KBM-7 (cell line): ENCODE measurements around the gene NR2C1.
"Not testable (repeated sequence)": the region's sequence is repeated elsewhere in the genome, so short reads cannot be mapped to it uniquely, and the experiment has no call there.

Experiments
- DNase-seq: peaks from one replicate; pipeline ENCODE4 v3.0.0-alpha.2; 2015
- in situ Hi-C: fragments of 300-500 bp; cut with MboI; formaldehyde crosslinking; loops from 2 replicates; pipeline ENCODE4 v1.14.3; 2020; ENCODE audit warnings: low sequenced_read_pairs, low pct_unique_long_range_greater_than_20kb, mixed read lengths

Gene NR2C1

GRCh38 chr12:95095866-95096265, 22.4 kb upstream of the NR2C1 start:
- DNase-seq = peak; percentile 16
- in situ Hi-C loops = not testable (repeated sequence)

DNA sequence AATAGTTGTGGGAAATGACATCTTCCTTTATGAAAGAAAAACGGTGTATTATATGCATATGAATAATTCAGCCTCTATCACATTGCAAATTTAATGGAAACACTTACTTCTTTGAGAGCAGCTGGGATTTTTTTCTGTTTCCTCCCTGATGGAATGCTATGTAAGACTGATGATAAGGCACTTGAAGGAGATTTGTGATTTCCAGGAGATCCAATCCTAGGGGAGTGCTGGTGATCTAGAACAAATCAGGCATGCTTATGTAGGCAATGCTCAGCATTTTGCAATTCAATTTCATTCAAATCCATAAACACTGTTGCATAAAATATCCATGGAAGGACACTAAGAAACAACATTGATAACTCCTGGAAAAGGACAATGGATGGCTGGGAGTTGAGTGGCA, 16.0 kb upstream of the NR2C1 start:
- DNase-seq = no peak
- in situ Hi-C loops = no loop called here

- no peak for DNase-seq
- in situ Hi-C loops = no loop called here
Observed at GRCh38 chr12:95088379-95088778, 15.0 kb upstream of the NR2C1 start.

DNA sequence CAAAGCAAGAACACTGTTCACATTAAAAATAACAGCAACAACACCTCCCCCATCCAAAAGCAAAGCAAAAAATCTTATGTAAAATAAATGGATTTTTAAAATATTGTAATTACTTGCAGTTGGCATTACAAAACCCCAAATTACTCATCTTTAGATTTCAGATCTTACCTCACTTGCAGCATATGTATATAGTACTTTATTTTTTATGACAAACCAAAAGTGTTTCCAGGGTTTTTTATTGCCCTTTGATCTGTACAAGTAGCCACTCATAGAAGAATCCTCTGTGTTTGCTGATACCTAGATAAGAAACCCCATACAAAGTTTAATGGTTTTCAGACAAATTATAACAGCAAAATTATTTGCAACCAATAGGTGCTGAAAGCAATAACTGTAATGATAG, 12.2 kb upstream of the NR2C1 start:
- DNase-seq = no peak
- in situ Hi-C loops = no loop called here

- in situ Hi-C loops = no loop called here
- DNase-seq = no peak
Observed at GRCh38 chr12:95083938-95084337, 10.5 kb upstream of the NR2C1 start.

GRCh38 chr12:95083471-95083870, 10.1 kb upstream of the NR2C1 start:
- in situ Hi-C loops = no loop called here
- DNase-seq = no peak

GRCh38 chr12:95077341-95077740, 3.9 kb upstream of the NR2C1 start:
- in situ Hi-C loops = no loop called here
- DNase-seq = no peak

- in situ Hi-C loops = no loop called here
- DNase-seq = no peak
Observed at GRCh38 chr12:95074766-95075165, 1.3 kb upstream of the NR2C1 start.

DNA sequence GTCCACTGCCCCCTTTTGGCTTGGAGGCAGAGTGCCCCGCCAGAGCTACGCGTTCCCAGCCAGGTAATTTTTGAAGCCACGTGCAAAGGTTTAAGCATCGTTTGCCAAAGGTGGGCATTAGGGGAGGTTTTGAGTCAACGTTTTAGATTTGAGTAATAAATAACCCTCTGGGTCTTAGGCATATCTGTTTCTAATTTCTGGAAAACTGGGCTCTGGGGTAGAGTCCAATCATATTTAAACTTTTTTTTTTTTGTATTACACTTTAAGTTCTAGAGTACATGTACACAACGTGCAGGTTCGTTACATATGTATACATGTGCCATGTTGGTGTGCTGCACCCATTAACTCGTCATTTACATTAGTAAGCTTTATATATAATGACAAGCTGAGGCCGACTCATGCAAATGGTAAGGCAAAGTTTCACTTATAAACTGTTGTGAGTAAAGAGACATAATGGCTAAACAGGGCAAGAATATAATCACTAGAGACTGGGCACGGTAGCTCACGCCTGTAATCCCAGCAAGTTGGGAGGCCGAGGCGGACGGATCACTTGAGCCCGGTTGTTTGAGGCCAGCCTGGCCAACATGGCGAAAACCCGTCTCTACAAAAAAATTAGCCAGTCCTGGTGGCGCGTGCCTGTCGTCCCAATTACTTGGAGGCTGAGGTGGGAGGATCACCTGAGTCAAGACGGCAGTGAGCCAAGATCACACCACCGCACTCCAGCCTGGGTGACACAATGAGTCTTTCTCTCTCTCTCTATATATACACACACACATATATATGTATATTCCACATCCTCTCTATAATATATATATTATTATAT, 491 bp upstream of the NR2C1 start:
- in situ Hi-C loops = no loop called here
- DNase-seq = no peak

DNA sequence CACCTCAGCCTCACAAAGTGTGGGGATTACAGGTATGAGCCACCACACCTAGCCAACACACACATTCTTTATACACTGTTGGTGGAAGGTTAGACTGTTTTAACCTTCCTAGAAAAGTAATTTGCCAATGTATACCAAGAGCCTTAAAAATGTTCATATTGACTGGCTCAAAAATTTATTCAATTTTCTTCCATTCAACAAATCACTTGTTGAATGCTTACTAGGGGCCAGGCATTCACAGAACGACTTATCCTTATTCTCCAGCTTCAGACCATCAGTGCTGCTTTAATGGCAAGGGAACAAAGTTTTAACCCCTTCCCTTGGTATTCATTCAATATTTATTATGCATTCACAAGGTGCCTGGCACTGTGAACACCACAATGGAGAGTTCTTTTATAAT, 3.0 kb downstream of the NR2C1 start:
- in situ Hi-C loops = no loop called here
- no peak for DNase-seq

DNA sequence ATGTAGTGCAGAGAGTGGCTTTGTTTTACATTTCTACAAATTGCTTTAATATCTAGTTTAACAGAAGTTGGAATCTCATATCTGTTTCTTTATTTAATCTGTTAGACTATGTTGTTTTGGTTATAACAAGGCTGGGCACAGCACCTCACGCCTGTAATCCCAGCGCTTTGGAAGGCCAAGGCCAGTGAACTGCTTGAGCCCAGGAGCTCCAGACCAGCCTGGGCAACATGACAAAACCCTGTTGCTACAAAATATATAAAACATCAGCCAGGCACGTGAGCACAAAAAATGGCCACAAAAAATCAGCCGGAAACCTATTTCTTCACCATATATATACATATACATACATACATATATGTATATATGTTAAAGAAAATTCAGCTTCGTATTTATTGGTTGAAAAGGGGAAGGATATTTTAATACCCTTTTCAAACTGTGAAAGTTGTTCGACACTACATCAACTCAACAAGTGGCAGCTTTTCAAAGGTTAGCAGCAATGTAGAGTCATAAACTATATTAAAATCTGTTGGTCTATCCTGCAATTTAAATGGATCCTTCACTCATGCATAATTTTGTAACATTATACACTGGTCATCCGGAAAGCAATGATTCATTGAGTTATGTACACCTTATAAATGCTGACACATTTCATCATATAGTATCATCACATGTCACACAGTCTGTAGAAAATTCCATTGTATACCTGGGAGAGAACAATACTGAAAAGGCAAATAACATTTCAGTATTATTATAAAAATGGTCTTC, 7.1 kb downstream of the NR2C1 start:
- in situ Hi-C loops = no loop called here
- DNase-seq = no peak

DNA sequence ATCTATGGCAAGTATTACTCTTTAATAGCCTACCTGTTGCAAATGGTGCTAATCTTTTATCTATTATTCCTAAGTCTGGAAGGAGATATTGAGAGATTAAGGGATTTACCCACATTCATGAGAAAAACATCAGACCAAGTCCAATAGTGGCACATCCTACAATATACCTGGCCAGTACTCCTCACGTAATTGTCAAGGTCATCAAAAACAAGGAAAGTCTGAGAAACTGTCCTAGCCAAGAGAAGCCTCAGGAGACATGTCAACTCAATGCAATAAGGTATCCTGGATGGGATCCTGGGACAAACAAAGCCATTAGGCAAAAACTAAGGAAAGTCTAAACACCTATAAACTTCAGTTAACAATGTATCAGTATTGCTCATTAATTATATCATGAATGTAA, 12.5 kb downstream of the NR2C1 start:
- in situ Hi-C loops = no loop called here
- no peak for DNase-seq

- in situ Hi-C loops = no loop called here
- DNase-seq = no peak
Observed at GRCh38 chr12:95059984-95060383, 13.4 kb downstream of the NR2C1 start.

- in situ Hi-C loops = no loop called here
Observed at GRCh38 chr12:95057424-95057823, 16.0 kb downstream of the NR2C1 start.

DNA sequence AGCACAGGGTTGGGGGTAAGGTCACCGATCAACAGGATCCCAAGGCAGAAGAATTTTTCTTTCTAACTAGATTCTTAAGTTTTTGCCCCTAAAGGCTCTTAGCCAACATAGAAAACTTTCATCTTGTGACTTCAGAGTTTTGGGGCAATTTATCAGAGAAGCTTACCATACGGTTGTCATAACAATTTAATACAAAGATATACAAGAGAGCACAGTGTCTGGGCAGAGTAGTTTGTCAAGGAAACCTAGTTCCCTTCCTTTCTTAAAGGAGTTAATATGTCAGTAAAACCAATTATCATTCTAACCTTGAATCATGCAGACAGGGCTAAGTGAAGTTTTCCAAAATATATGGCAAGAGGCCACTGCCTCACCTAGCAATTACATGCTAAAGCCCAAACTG, 18.4 kb downstream of the NR2C1 start:
- in situ Hi-C loops = no loop called here
- no peak for DNase-seq

More at GRCh38 chr12:95057424-95057823, 16.0 kb downstream of the NR2C1 start:
- DNase-seq = no peak

DNA sequence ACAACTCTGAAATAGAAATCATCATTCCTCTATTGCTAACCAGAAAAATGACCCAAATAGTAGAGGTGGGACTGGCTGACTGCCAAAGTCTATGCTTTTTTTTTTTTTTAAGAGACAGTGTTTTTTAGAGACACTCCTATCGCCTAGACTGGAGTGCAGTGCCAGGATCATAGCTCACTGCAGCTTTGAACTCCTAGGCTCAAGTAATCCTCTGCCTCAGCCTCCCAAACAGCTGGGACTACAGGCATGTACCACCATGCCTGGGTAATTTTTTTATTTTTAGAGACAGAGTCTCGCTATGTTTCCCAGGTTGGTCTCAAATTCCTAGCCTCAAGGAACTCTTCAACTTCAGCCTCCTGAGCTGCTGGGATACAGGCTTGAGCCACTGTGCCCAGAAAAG, 19.2 kb downstream of the NR2C1 start:
- no peak for DNase-seq
- in situ Hi-C loops = no loop called here

DNA sequence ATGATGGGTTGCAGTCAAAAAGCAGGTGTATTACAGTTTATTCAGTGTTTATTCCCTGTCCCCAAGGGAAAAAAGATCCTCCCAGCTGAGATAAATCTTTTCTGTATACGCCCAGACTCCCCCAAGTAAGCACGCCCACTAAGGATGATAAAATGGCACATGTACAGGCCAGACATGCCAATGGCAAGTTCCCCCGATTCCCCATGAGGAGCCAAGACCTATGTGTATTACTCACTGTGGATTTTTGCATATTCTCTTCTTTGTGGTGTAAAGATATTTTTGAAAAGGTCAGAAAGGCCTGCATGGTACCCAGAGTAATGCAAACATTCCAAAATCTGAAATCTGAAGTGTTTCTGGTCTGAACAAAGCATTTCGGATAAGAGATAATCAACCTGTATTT, 22.2 kb downstream of the NR2C1 start:
- in situ Hi-C loops = no loop called here
- no peak for DNase-seq

- DNase-seq = no peak
- in situ Hi-C loops = no loop called here
Observed at GRCh38 chr12:95037906-95038305, 35.5 kb downstream of the NR2C1 start.

DNA sequence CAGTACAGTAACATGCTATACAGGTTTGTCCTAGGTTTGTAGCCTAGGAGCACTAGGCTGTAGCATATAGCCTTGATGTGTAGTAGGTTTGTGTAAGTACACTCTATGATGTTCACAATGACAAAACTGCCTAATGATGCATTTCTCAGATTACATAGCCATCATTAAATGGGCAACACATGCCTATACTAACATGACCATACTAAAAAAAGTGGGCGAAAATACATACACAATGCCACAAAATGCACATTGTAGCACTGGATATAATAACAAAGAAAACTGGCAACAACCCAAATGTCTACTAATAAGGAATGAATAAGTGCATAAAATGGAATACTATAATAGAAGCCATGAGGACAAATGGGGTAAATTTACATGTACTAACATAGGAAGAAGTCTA, 38.7 kb downstream of the NR2C1 start:
- DNase-seq = no peak

DNA sequence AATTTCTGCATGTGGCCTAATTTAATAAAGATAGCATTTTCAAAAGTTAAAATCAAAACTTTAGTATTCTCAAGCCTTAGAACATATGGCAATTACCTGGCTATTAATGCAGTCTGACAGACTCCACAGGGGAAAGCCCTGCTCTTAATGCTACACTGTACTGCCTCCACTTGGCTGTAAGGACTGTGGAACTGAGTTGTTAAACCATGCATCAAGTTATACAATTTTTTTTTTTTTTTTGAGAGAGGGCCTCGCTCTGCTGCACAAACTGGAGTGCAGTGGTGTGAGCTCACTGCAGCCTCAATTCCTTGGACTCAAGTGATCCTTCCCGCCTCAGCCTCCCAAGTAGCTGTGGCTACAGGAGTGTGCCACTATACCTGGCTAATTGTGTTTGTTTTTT, 50.9 kb downstream of the NR2C1 start:
- in situ Hi-C loops = no loop called here
- DNase-seq = no peak

More for the DNA sequence above, 38.7 kb downstream of the NR2C1 start:
- in situ Hi-C loops = no loop called here

DNA sequence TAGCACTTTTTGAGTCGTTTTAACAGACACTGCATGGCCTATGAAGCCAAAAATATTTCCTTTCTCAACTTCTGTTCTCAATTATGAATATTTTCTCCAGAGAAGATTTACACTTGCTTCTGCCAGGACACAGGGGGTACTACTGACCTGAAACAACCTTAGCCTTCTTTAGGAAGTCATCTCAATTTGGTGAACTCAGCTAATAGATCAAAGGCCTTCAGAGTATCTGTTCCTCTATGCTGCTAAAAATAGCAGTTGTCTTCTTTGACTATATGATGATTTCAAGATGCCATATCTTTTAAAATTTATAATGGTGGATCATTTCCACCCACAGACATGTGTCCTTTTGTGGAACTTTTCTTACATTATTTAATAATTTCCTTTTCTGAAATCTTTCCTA, 55.9 kb downstream of the NR2C1 start:
- DNase-seq = no peak
- in situ Hi-C loops = no loop called here
